K562 (cell line): Measurements from ENCODE around the gene MSI1. TPM values are rescaled to one million over a fixed set of nuclear protein-coding genes. Genes with fewer than 3 reads are reported as not detected.
A peak's percentile ranks its signal among the peaks of the same experiment; 100 is the strongest.

ENCODE experiments used
- ATF1 ChIP-seq, 2 experiments: fragments of 450-650 bp in 1 of 2; IDR thresholded peaks; 2 replicates each; pipeline ENCODE4 v1.6.1; 2016; ENCODE audit warnings: missing compliant biosample characterization in 1 of 2, missing genetic modification characterization in 1 of 2
- C11orf30 ChIP-seq: fragments of 450-650 bp; IDR thresholded peaks from 2 replicates; pipeline ENCODE4 v1.6.1; 2016; ENCODE audit warnings: low read depth, mild to moderate bottlenecking
- CREB1 ChIP-seq, 2 experiments: sonication (generic) in 1 of 2; formaldehyde crosslinking in 1 of 2; IDR thresholded peaks; 2 replicates each; pipeline versions ENCODE4 v1.6.1 to v1.8.0; 2012 to 2022; ENCODE audit warnings: inconsistent platforms in 1 of 2, mild to moderate bottlenecking in 1 of 2, missing genetic modification reagents in 1 of 2, moderate library complexity in 1 of 2
- ELF2 ChIP-seq: fragments of 250-450 bp; sonication (Bioruptor Pico); IDR thresholded peaks from 2 replicates; pipeline ENCODE4 v1.5.0; 2021; ENCODE audit warnings: mild to moderate bottlenecking
- FUS ChIP-seq: fragments of 200-400 bp; formaldehyde crosslinking; optimal IDR thresholded peaks from 2 replicates; pipeline ENCODE3; 2017; ENCODE audit warnings: low read depth, low read length
- ILK ChIP-seq: fragments of 450-650 bp; IDR thresholded peaks from 2 replicates; pipeline ENCODE4 v1.6.1; 2016; ENCODE audit warnings: missing genetic modification characterization, low read depth, mild to moderate bottlenecking, missing compliant biosample characterization, moderate library complexity, borderline replicate concordance
- MTA3 ChIP-seq: fragments of 450-650 bp; formaldehyde crosslinking; IDR thresholded peaks from 2 replicates; pipeline ENCODE4 v1.6.1; 2017; ENCODE audit warnings: mild to moderate bottlenecking, borderline replicate concordance
- NELFE ChIP-seq: IDR thresholded peaks from 2 replicates; pipeline ENCODE4 v1.6.1; 2011; ENCODE audit warnings: mild to moderate bottlenecking; ENCODE audit not compliant: insufficient read depth, insufficient read length
- POLR2G ChIP-seq: fragments of 200-400 bp; formaldehyde crosslinking; IDR thresholded peaks from 2 replicates; pipeline ENCODE4 v1.6.1; 2017; ENCODE audit warnings: low read depth, mild to moderate bottlenecking, antibody characterized with exemption, low read length, moderate library complexity
- SUPT5H ChIP-seq: fragments of 450-650 bp; IDR thresholded peaks from 2 replicates; pipeline ENCODE4 v1.6.1; 2016
- ZKSCAN8 ChIP-seq: fragments of 200-800 bp; sonication (Bioruptor generic); IDR thresholded peaks from 2 replicates; pipeline ENCODE4 v1.6.1; 2016; ENCODE audit warnings: missing genetic modification characterization, missing compliant biosample characterization
- ZNF696 ChIP-seq: fragments of 250-450 bp; sonication (Bioruptor Pico); conservative IDR thresholded peaks from 2 replicates; pipeline ENCODE4 v1.4.0; 2020; ENCODE audit warnings: mild to moderate bottlenecking, moderate library complexity
- ZNF778 ChIP-seq: fragments of 450-650 bp; formaldehyde crosslinking; IDR thresholded peaks from 2 replicates; pipeline ENCODE4 v1.4.0; 2020; ENCODE audit warnings: mild to moderate bottlenecking, moderate library complexity
- polyA plus RNA-seq, 8 experiments: library from polyadenylated mRNA; depleted of rRNA in 4 of 8; stranded (reverse) in 5 of 8; unstranded in 3 of 8; fragments of >200 nt; fragmentation: Nextera tagmentation in 2 of 8; fragmentation: Illumina TruSeq in 1 of 8; extraction: Ambion mirVana in 2 of 8; extraction: Trizol in 1 of 8; gene quantifications; 2 replicates each; pipeline versions ENCODE4 v1.2.1 to v1.2.3, GENCODE V29; 2011 to 2014; ENCODE audit warnings: inconsistent platforms in 1 of 8, missing spikeins in 1 of 8
- total RNA-seq, 7 experiments: library from RNA; depleted of rRNA in 6 of 7; stranded (reverse); fragments of >200 nt in 6 of 7; fragmentation: Illumina TruSeq in 2 of 7; extraction: Trizol in 2 of 7; gene quantifications; 2 replicates each; pipeline versions ENCODE4 v1.2.1 to v1.2.3, GENCODE V29; 2011 to 2021; ENCODE audit warnings: low replicate concordance in 1 of 7
- TF ChIP-seq, protein P1 (sequence below): fragments of 450-650 bp; IDR thresholded peaks from one replicate; pipeline ENCODE4 v1.6.1; 2018; ENCODE audit warnings: mild to moderate bottlenecking, moderate library complexity; ENCODE audit not compliant: partially characterized antibody
- TF ChIP-seq, protein P2 (sequence below): sonication (generic); formaldehyde crosslinking; IDR thresholded peaks from 2 replicates; pipeline ENCODE4 v1.8.0; 2022; ENCODE audit warnings: missing genetic modification reagents, mild to moderate bottlenecking, moderate library complexity, borderline replicate concordance
- TF ChIP-seq, protein P3 (sequence below): fragments of 450-650 bp; IDR thresholded peaks from 2 replicates; pipeline ENCODE4 v1.6.1; 2014; ENCODE audit warnings: low read depth, mild to moderate bottlenecking, moderate library complexity, borderline replicate concordance
- TF ChIP-seq, protein P4 (sequence below), 2 experiments: fragments of 200-800 bp in 1 of 2; sonication (Bioruptor generic) in 1 of 2; sonication (generic) in 1 of 2; formaldehyde crosslinking in 1 of 2; IDR thresholded peaks in 1 of 2; conservative IDR thresholded peaks in 1 of 2; 2 replicates each; pipeline versions ENCODE4 v1.5.0 to v1.6.1; 2016 to 2020; ENCODE audit warnings: missing compliant biosample characterization in 1 of 2, missing genetic modification characterization in 1 of 2, missing genetic modification reagents in 1 of 2

MSI1 gene
- total and polyA plus RNA-seq, 9 of the 15 experiments (the other 6 are each of a cell fraction or from before 2014, with no cell fraction given), result 0.16 TPM; not detected in 8

DNA sequence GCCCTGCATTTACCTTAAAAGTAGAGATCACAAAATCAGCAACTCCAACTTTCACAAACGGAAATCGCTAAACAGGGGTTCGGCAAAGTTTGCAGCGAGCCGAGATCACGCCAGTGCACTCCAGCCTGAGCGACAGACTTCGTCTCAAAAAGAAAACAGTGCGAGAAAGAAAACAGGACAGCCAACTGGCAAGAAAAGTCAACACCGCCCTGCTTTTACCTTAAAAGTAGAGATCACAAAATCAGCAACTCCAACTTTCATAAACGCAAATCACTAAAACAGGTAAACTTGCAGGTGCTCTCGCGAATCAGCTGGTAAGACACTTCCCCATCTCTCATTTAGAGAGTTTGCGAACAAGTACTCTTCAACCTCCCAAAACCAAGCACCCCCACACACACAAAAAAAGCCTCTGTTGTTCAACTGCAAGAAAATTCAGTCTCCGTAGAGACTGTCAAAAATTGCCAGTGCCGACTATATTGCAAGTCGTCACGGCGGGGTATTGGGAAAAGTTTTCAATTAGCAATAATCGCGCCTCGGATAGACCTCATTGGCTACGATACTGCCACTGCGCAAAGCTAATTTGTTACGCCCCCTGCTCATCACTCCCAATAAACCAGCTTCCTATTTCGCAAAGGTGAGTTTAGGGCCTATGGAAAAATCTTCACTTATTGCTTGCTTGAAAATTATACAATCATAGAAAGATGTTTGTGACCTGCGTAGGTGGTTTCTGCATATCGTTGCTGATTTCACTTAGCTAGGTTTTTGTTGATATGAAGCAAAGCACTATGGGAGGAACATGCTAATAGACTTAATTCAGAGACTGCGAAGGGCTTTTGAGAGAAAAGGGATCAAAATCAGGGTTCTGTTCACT, 76.1 kb downstream of the MSI1 start, which contains the start of gene RNU4-1 (continued):
- TF ChIP-seq FUS (no peak), ATF1 (CRISPR knock-in tag; IDR thresholded peaks at IDR 0.05) (no peak), ATF1 (tag; IDR thresholded peaks at IDR 0.05) (peak; percentile 24), MTA3 (peak; percentile 99), NELFE (peak; percentile 72), ZNF778 (CRISPR knock-in tag) (no peak), CREB1 (IDR thresholded peaks at IDR 0.05) (peak; percentile 57; the same call in 1 of the 2 replicates), CREB1 (CRISPR knock-in tag; IDR thresholded peaks at IDR 0.05) (no peak), ZKSCAN8 (CRISPR knock-in tag) (peak; percentile 70), ELF2 (CRISPR knock-in tag) (no peak), ILK (tag) (no peak), C11orf30 (0 out of 2 replicates have a peak, but pooled peaks have one; percentile 5), ZNF696 (peak; percentile 77; the same call in 1 of the 2 replicates), POLR2G (peak; percentile 82), SUPT5H (peak; percentile 100)
- TF ChIP-seq, protein P1, sequence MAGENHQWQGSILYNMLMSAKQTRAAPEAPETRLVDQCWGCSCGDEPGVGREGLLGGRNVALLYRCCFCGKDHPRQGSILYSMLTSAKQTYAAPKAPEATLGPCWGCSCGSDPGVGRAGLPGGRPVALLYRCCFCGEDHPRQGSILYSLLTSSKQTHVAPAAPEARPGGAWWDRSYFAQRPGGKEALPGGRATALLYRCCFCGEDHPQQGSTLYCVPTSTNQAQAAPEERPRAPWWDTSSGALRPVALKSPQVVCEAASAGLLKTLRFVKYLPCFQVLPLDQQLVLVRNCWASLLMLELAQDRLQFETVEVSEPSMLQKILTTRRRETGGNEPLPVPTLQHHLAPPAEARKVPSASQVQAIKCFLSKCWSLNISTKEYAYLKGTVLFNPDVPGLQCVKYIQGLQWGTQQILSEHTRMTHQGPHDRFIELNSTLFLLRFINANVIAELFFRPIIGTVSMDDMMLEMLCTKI, result no peak
- TF ChIP-seq, protein P2, sequence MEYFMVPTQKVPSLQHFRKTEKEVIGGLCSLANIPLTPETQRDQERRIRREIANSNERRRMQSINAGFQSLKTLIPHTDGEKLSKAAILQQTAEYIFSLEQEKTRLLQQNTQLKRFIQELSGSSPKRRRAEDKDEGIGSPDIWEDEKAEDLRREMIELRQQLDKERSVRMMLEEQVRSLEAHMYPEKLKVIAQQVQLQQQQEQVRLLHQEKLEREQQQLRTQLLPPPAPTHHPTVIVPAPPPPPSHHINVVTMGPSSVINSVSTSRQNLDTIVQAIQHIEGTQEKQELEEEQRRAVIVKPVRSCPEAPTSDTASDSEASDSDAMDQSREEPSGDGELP (CRISPR knock-in tag), result peak; percentile 85
- TF ChIP-seq, protein P3, sequence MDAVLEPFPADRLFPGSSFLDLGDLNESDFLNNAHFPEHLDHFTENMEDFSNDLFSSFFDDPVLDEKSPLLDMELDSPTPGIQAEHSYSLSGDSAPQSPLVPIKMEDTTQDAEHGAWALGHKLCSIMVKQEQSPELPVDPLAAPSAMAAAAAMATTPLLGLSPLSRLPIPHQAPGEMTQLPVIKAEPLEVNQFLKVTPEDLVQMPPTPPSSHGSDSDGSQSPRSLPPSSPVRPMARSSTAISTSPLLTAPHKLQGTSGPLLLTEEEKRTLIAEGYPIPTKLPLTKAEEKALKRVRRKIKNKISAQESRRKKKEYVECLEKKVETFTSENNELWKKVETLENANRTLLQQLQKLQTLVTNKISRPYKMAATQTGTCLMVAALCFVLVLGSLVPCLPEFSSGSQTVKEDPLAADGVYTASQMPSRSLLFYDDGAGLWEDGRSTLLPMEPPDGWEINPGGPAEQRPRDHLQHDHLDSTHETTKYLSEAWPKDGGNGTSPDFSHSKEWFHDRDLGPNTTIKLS, result 0 out of 2 replicates have a peak, but pooled peaks have one; percentile 36
- TF ChIP-seq, protein P4, sequence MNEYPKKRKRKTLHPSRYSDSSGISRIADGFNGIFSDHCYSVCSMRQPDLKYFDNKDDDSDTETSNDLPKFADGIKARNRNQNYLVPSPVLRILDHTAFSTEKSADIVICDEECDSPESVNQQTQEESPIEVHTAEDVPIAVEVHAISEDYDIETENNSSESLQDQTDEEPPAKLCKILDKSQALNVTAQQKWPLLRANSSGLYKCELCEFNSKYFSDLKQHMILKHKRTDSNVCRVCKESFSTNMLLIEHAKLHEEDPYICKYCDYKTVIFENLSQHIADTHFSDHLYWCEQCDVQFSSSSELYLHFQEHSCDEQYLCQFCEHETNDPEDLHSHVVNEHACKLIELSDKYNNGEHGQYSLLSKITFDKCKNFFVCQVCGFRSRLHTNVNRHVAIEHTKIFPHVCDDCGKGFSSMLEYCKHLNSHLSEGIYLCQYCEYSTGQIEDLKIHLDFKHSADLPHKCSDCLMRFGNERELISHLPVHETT (CRISPR knock-in tag; conservative IDR thresholded peaks at IDR 0.05 in 1 of 2, IDR thresholded peaks at IDR 0.05 in 1 of 2), result peak in 1 of 2 experiments; percentile 54; a peak in 2 of 4 replicates
